NCI-H226 (cell line): ENCODE measurements around the gene CADM3.

Experiments
- DNase-seq: peaks from one replicate; pipeline ENCODE4 v3.0.0-alpha.2; 2015

The CADM3 gene

DNA sequence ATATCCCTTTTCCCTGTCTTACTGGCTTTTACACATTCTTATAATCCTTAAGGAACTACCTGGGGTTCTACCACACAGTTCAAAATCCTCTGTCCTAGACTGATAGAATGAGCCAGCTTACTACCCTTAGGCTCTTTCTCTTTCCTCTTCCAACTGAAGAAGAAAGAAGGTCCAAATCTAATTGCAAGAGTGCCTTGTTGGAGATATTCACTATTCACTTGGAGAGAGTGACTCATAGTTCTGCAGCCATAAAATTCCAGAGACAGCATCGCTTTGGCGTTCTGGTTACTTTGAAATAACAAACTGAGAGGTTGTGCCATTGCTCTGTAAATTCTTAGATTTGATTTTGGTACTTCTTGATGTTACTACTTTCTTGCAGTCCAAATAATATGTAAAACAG lies 4.2 kb downstream of the CADM3 start:
- no peak for DNase-seq

GRCh38 chr1:159177272-159177907 lies 6.0 kb downstream of the CADM3 start:
- DNase-seq = peak; percentile 42

DNA sequence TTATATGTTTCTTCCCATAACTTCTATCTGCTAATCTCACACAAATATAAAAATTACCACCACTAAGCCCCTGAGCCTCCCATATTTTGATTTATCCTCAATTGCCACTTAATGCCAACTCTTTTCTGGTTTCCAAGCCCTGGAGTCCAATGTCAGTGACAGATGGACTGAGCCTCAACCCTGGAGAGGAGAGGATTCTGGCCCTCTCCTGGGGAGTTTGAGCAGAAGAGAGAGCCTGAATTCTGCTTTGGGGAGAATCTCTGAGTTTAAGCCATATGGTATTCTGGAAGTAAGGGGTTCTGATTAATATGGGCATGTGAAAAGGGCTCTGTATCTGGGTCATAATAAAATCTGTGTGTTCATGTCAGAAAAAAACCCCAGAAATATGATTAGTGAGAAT lies 8.5 kb downstream of the CADM3 start:
- no peak for DNase-seq

DNA sequence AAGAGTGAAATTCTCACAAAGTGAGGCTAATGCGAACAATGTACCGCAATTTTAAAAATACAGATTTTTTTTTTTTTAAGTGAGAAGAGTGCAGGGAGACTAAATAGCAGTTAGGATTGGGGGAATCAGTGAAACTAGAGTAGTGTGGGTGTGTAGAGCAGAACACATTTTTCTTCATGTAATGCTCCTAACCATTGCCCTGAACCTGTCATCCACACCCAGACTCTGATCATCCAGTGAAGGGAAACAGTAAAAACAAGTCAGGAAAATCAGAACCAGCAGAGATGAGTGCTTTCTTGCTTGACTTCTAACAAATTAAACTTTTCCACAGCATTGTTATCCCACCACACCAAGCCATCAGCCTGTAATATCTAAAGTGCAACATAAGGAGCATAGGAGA lies 9.1 kb downstream of the CADM3 start:
- no peak for DNase-seq

GRCh38 chr1:159181328-159182024 lies 10.1 kb downstream of the CADM3 start:
- DNase-seq = no peak

DNA sequence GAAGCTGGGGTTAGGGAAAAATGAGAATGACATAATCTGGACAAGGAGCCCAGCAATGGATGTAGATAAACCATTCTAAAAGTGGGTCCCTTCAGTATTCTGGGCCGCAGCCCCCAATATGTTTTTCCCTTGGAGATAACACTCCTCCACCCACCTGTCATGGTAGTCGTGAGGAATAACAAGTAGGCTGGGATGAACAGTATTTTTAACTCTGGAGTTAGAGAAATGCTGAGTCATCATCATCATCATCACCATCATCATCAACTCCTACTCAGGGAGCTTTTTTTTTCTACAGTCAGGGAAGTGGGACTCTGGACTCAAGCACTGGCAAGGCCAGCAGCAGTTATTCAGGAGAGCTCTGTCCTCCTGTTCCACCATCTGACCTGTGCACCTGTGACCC lies 12.8 kb downstream of the CADM3 start:
- DNase-seq = no peak

- DNase-seq = no peak
Observed at GRCh38 chr1:159185121-159185520, 13.7 kb downstream of the CADM3 start.

- DNase-seq = no peak
Observed at GRCh38 chr1:159187033-159187432, 15.6 kb downstream of the CADM3 start.

DNA sequence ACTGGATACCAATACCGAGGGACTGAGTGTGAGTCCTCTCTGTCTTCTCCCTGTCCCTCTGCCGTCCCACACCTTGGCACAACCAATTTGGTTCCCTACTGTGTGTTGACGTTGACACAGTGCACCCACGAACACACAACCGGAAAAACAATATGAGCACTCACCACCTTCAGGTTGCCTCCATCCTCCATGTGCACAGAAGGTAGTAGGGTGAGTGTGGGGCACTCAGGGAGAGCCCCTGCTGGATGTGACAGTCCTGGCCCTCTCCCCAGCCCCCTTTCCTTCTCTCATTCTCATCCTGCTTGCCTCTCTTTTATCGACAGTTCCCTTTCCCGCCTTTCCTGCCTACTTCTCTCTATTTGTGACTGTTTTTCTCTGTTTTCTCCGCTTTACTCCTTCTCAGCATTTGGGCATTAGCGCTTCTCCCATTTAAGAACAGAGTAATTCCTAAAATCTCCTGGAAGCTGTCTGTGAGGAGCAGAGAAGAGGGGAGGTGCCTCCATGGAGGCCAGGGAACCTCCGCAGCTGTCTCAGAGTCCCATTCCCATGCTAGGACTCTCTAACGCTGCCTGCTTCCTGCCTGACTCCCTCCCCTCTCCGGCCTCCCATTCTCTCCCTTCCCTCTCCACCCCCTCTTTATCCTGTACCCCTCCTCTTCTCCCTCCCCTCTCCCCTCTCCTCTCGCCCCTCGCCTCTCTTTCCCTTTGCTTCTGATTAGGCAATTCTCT lies 16.4 kb downstream of the CADM3 start:
- no peak for DNase-seq

- DNase-seq = no peak
Observed at GRCh38 chr1:159188375-159188788, 17.0 kb downstream of the CADM3 start.

DNA sequence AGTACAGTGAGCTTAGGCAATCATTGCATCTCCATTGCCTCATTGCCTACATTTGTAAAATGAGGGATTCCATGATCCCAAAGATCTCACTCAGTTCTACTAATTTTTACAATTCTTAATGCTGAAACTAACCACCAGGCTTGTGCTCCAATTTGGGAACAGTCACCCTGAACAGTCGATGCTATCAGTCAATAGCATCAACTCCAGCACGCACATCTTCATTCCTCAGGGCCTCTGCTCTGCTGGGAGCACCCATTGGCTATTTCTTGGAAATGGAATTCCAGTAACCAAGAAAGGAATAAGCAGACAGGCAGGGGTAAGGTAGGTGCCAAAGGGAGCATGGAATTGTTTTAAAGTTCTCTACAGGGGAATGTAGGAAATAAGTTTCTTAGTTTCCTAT lies 19.0 kb downstream of the CADM3 start:
- DNase-seq = no peak

DNA sequence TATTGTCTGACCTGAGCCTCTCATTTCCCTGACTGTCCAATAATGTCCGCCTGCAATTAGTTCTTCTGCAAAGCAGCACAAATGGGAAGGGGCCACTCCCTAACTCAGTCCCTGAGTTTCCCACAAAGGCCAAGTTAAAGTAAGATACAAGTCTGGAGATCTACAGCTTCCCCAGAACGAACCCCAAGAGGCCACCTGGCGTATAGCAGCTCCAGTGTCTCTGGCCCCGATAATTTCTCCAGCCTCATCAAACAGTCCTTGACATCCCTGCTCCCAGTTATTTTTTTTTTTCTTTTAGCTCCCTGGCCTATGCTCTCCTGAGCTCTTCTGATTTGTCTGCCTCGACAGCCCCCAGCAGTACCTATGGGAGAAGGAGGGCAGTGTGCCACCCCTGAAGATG lies 25.1 kb downstream of the CADM3 start:
- DNase-seq = no peak

- DNase-seq = peak; percentile 57
Observed at GRCh38 chr1:159197561-159198557, 26.4 kb downstream of the CADM3 start.

DNA sequence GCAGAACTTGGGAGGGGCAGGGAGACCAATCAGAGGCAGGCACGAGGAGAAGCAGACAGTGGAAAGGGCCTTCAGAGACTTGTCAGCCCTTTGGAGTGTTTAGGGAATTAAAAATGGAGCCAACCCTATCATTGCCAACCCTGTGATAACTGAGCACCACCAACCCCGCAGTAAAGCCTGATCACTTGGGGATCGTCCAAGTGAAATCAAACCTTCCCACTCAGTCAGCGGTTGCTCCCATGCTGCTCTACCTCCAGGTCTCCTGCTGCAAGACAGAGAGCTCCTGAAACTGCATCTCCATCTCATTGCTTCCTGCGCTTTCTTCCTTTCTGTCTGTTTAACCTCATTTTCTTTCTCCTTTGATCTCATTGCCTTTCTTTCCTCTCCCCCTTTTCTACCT lies 28.5 kb downstream of the CADM3 start:
- DNase-seq = no peak

DNA sequence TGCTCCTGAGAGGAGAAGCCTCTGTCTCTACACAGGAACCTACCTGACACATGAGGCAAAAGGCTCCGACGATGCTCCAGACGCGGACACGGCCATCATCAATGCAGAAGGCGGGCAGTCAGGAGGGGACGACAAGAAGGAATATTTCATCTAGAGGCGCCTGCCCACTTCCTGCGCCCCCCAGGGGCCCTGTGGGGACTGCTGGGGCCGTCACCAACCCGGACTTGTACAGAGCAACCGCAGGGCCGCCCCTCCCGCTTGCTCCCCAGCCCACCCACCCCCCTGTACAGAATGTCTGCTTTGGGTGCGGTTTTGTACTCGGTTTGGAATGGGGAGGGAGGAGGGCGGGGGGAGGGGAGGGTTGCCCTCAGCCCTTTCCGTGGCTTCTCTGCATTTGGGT lies 29.4 kb downstream of the CADM3 start:
- no peak for DNase-seq

GRCh38 chr1:159201642-159202041 lies 30.2 kb downstream of the CADM3 start:
- no peak for DNase-seq

GRCh38 chr1:159203610-159204009 lies 32.2 kb downstream of the CADM3 start:
- DNase-seq = no peak

GRCh38 chr1:159204161-159205141 lies 33.0 kb downstream of the CADM3 start, which contains the start of gene ACKR1:
TSS of gene ACKR1 (plus strand) at chr1:159204875. CDS start at chr1:159204960, 85 bp downstream.
- no peak for DNase-seq

DNA sequence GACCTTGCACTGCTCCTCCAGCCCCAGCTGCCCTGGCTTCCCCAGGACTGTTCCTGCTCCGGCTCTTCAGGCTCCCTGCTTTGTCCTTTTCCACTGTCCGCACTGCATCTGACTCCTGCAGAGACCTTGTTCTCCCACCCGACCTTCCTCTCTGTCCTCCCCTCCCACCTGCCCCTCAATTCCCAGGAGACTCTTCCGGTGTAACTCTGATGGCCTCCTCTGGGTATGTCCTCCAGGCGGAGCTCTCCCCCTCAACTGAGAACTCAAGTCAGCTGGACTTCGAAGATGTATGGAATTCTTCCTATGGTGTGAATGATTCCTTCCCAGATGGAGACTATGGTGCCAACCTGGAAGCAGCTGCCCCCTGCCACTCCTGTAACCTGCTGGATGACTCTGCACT lies 33.8 kb downstream of the CADM3 start:
- DNase-seq = no peak

- DNase-seq = no peak
Observed at GRCh38 chr1:159206110-159206509, 34.7 kb downstream of the CADM3 start.

- DNase-seq = no peak
Observed at GRCh38 chr1:159207080-159207479, 35.7 kb downstream of the CADM3 start.

- DNase-seq = no peak
Observed at GRCh38 chr1:159207774-159208173, 36.4 kb downstream of the CADM3 start.
